ENCODE results near the gene FBXL2.

The FBXL2 gene

DNA sequence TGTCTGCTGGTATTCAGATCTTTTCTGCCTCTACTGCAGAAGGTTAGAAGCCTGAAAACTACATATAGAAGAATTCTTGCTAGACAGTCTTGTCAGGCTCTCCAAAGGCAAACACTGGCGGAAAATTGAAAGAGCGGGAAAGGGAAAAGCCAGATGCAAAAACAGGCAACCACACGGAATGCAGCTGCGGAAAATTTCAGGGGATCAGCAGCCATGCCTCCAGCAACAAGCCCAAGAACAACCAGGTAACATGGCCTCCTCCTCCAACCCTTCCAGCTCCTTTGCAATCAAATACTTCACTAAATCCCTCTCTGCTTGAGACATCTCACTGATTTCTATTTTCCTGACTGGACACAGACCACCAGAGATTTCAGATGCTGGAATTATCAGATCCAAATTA is 153.3 kb downstream of the FBXL2 start:
- DNase-seq = no peak

DNA sequence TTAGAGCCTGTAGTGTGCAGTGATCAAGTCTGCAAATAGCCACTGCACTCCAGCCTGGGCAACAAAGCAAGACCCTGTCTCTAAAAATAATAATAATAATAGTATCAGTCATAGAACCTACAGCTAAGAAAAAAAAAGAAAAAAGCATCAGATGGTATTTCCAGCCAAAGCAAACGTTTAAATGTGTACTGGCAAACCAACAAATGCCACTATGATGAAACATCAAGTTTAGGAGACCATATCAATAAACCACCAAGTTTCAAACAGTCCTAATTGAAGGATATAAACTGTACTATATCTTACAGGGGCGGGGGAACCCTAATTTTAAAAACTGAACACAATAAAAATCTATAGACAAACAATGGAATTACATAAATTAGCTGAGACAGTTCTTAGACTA is 156.6 kb downstream of the FBXL2 start:
- no peak for DNase-seq
